GM19023 (cell line): ENCODE results near the gene C20orf202.
"Not testable (repeated sequence)": the region's sequence is repeated elsewhere in the genome, so short reads cannot be mapped to it uniquely, and the experiment has no call there.

Experiments used
- ATAC-seq: cut with Tn5 transposase; IDR thresholded peaks from one replicate; pipeline ENCODE4 v1.9.1; 2021; ENCODE audit warnings: mild to moderate bottlenecking, moderate library complexity; ENCODE audit not compliant: unreplicated experiment

Gene C20orf202

GRCh38 chr20:1242530-1242929, 39.3 kb downstream of the C20orf202 start:
- ATAC-seq, result no peak

- ATAC-seq, result no peak
These were observed 42.3 kb downstream of the C20orf202 start for GRCh38 chr20:1245578-1245977.

- no peak for ATAC-seq
These were observed 44.4 kb downstream of the C20orf202 start for GRCh38 chr20:1247689-1248088.

- ATAC-seq, result not testable (repeated sequence)
These were observed 47.0 kb downstream of the C20orf202 start for GRCh38 chr20:1250282-1250681.

- no peak for ATAC-seq
These were observed 49.2 kb downstream of the C20orf202 start for GRCh38 chr20:1252416-1252815.

GRCh38 chr20:1254254-1254653, 51.0 kb downstream of the C20orf202 start:
- ATAC-seq, result no peak

GRCh38 chr20:1255675-1256074, 52.4 kb downstream of the C20orf202 start:
- ATAC-seq, result no peak
